ENCODE data around the gene PSMD8.
A peak's percentile ranks its signal among the peaks of the same experiment; 100 is the strongest.
"Not testable (repeated sequence)": the region's sequence is repeated elsewhere in the genome, so short reads cannot be mapped to it uniquely, and the experiment has no call there.

The PSMD8 gene

DNA sequence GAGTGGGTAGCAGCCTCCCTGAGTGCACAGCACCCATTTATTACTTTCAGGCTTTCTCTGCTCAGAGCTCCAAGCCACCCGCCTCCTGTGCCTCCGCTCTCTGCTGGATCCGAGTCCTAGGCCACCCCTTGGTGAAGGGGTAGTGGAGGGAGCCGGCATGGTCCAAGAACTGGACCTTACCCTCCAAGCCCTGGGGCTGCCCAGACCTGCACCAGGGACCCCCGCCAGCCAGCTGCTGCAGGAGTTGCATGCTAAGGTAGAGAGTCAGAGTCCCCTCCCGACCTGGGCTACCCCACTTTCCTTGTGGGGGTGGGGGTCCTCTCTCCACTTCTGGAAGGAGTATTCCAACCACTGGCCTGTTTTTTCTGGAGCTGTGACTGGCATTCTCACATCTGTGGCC is 30.5 kb downstream of the PSMD8 start:
- H3K27me3 Mint-ChIP-seq (ENCODE audit: low read depth, poor library complexity), result peaks cover 16% of the 10 kb centered on the region
- peaks cover 11% of the 10 kb centered on the region for H3K36me3 Mint-ChIP-seq (ENCODE audit: low read depth)
- H3K4me1 Mint-ChIP-seq, result peaks cover 7% of the 10 kb centered on the region
- H3K9me3 Mint-ChIP-seq, result no peaks in the 10 kb centered on the region
- H3K27ac Mint-ChIP-seq, result no peak overlapping the region
- no peak for DNase-seq
- H3K4me3 Mint-ChIP-seq, result peak overlapping the region; percentile 57
- TF ChIP-seq, protein P1, sequence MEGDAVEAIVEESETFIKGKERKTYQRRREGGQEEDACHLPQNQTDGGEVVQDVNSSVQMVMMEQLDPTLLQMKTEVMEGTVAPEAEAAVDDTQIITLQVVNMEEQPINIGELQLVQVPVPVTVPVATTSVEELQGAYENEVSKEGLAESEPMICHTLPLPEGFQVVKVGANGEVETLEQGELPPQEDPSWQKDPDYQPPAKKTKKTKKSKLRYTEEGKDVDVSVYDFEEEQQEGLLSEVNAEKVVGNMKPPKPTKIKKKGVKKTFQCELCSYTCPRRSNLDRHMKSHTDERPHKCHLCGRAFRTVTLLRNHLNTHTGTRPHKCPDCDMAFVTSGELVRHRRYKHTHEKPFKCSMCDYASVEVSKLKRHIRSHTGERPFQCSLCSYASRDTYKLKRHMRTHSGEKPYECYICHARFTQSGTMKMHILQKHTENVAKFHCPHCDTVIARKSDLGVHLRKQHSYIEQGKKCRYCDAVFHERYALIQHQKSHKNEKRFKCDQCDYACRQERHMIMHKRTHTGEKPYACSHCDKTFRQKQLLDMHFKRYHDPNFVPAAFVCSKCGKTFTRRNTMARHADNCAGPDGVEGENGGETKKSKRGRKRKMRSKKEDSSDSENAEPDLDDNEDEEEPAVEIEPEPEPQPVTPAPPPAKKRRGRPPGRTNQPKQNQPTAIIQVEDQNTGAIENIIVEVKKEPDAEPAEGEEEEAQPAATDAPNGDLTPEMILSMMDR (IDR thresholded peaks at IDR 0.05), result no peak

DNA sequence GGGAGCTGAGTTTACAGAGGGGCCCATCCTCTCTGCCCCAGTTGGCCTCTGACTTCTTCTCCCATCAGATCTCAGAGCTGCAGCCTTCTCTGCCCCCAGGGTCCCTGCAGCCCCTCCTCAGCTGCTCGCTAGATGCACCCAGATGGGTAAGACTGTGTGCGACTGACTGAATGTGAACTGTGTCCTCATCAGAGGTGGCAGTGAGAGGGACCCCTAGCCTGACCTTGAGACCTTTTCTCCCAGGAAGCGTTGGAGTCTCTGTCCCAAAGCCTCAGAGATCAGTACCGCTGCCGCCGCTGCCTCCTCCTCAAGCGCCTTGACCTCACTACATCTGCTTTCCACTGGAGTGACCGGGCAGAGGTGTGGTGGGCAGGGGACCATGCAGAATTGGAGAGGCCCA is 30.9 kb downstream of the PSMD8 start:
- Mint-ChIP-seq H3K36me3 (ENCODE audit: low read depth) (peaks cover 11% of the 10 kb centered on the region), H3K4me1 (peaks cover 7% of the 10 kb centered on the region), H3K9me3 (no peaks in the 10 kb centered on the region), H3K27ac (peak overlapping the region; percentile 39), H3K4me3 (peak overlapping the region; percentile 54), H3K27me3 (ENCODE audit: low read depth, poor library complexity) (peaks cover 13% of the 10 kb centered on the region)
- no peak for DNase-seq
- TF ChIP-seq, protein P1 (IDR thresholded peaks at IDR 0.05), result no peak

DNA sequence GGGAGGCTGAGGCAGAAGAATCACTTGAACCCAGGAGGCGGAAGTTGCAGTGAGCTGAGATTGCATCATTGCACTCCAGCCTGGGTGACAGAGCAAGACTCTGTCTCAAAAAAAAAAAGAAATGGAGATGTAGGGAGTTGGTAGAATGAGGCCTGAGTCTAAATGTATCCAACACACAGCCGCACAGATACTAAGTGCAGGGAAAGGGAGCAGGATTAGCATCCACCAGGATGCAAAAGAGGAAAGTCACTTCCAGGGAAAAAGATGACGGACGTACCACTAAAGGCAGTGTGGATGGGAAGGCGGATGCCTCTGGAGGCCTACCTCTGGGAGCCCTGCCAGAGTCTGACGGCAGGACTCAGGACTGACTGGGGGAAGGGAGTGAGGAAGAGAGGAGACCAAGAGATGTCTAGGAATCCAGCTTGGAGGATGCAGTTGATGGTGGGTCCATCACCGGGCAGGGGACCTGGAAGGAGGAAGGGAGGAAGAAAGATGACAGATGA is 35.3 kb downstream of the PSMD8 start:
- TF ChIP-seq, protein P1 (IDR thresholded peaks at IDR 0.05), result no peak
- no peaks in the 10 kb centered on the region for H3K9me3 Mint-ChIP-seq
- DNase-seq, result no peak
- peaks cover 3% of the 10 kb centered on the region for H3K27me3 Mint-ChIP-seq (ENCODE audit: low read depth, poor library complexity)
- H3K27ac Mint-ChIP-seq, result no peak overlapping the region
- H3K4me3 Mint-ChIP-seq, result no peak overlapping the region
- H3K36me3 Mint-ChIP-seq (ENCODE audit: low read depth), result peaks cover 11% of the 10 kb centered on the region
- H3K4me1 Mint-ChIP-seq, result peaks cover 23% of the 10 kb centered on the region

DNA sequence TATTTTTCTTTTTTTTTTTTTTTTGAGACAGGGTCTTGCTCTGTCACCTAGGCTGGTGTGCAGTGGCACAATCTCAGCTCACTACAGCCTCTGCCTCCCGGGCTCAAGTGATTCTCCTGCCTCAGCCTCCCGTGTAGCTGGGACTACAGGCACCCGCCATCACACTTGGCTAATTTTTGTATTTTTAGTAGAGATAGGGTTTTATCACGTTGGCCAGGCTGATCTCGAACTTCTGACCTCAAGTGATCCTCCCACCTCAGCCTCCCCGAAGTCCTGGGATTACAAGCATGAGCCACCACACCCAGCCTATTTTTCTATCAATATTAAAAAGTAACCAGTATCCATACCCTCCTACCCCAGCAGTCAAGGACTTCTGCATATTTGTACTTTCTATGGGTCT is 36.0 kb downstream of the PSMD8 start:
- not testable (repeated sequence) for H3K27me3 Mint-ChIP-seq (ENCODE audit: low read depth, poor library complexity); H3K27ac Mint-ChIP-seq; DNase-seq; H3K9me3 Mint-ChIP-seq; H3K4me3 Mint-ChIP-seq
- H3K4me1 Mint-ChIP-seq, result peaks cover 18% of the 10 kb centered on the region
- H3K36me3 Mint-ChIP-seq (ENCODE audit: low read depth), result peaks cover 11% of the 10 kb centered on the region

DNA sequence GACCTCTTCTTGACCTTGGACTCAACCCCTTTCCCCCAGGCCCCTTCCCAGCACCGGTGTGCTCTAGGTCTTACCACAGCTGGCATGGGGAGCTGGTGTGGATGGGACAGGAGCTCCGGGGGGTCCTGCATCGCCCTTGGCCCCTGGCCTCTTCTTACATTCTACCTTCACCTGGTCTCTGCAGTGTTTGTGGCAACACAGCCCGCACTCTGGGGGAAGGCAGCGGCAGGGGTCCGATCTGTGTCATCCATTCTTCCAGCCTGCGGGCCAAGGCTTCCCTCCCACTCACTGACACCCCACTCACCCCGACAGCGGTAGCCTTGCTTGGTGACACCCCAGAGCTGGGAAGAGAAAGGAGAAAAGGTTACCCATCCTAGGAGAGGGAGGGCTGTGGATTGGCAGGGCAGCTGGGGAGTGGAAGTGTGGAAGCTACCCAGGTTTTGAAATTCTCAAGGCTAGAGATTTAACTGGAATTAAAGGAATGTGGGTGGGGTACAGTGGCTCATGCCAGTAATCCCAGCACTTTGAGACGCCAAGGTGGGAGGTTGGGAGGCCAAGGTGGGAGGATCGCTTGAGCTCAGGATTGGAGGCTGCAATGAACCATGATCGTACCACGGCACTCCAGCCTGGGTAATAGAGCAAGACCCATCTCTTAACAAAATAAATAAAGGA is 36.8 kb downstream of the PSMD8 start:
- Mint-ChIP-seq H3K27ac (no peak overlapping the region), H3K9me3 (no peaks in the 10 kb centered on the region), H3K36me3 (ENCODE audit: low read depth) (peaks cover 11% of the 10 kb centered on the region), H3K4me1 (peaks cover 16% of the 10 kb centered on the region), H3K4me3 (no peak overlapping the region), H3K27me3 (ENCODE audit: low read depth, poor library complexity) (no peaks in the 10 kb centered on the region)
- no peak for DNase-seq
- TF ChIP-seq, protein P1 (IDR thresholded peaks at IDR 0.05), result no peak

DNA sequence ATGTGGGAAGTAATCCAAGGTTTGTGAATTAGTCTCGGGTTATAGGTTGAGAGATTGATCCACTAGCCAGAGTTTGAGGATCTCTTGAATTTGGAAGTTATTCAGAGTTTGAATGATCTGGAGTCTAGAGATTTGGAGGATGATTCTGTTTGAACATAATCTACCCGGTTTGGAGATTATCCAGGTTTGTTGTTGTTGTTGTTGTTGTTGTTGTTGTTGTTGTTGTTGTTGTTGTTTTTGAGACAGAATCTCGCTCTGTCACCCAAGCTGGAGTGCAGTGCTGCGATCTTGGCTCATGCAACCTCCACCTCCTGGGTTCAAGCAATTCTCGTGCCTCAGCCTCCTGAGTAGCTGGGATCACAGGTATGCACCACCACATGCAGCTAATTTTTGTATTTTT is 37.5 kb downstream of the PSMD8 start:
- H3K27ac Mint-ChIP-seq, result peak overlapping the region; percentile 81
- not testable (repeated sequence) for DNase-seq; H3K4me3 Mint-ChIP-seq; H3K36me3 Mint-ChIP-seq (ENCODE audit: low read depth); H3K27me3 Mint-ChIP-seq (ENCODE audit: low read depth, poor library complexity); H3K9me3 Mint-ChIP-seq
- peaks cover 21% of the 10 kb centered on the region for H3K4me1 Mint-ChIP-seq

DNA sequence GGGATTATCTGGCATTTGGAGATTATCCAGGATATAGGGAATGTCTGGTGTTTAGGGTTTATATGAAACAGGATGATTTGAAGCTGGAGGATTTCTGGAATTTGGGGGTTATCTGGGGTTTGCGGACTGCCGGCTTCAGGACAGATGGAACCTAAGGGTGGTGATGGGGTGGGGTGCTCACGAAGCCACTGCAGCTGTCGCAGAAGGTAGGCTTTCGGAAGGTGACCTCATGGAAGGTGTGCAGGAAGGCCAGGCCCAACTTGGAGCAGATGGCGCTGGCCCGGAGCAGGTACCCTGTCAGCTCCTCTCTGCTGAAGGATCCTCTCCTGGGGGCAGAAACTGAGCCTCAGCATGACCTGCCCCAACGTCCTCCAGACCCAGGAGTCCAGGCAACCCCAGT is 38.1 kb downstream of the PSMD8 start:
- H3K4me3 Mint-ChIP-seq, result no peak overlapping the region
- H3K4me1 Mint-ChIP-seq, result peaks cover 27% of the 10 kb centered on the region

More for the DNA sequence above, 38.1 kb downstream of the PSMD8 start:
- no peak for DNase-seq
- Mint-ChIP-seq H3K36me3 (ENCODE audit: low read depth) (peaks cover 5% of the 10 kb centered on the region), H3K9me3 (no peaks in the 10 kb centered on the region), H3K27me3 (ENCODE audit: low read depth, poor library complexity) (peaks cover 11% of the 10 kb centered on the region), H3K27ac (no peak overlapping the region)
- TF ChIP-seq, protein P1 (IDR thresholded peaks at IDR 0.05), result no peak
